HG02642 (cell line): ENCODE measurements around the gene NECAP2.
"Not testable (repeated sequence)": the region's sequence is repeated elsewhere in the genome, so short reads cannot be mapped to it uniquely, and the experiment has no call there.

Source experiments
- ATAC-seq: cut with Tn5 transposase; IDR thresholded peaks from one replicate; pipeline ENCODE4 v1.9.1; 2021; ENCODE audit warnings: mild to moderate bottlenecking; ENCODE audit not compliant: unreplicated experiment, poor library complexity

NECAP2 gene

GRCh38 chr1:16454909-16455308, 14.4 kb downstream of the NECAP2 start:
- not testable (repeated sequence) for ATAC-seq

GRCh38 chr1:16456151-16456550, 15.6 kb downstream of the NECAP2 start:
- not testable (repeated sequence) for ATAC-seq

GRCh38 chr1:16458831-16459230, 18.3 kb downstream of the NECAP2 start:
- ATAC-seq = no peak

GRCh38 chr1:16459352-16459925, 18.9 kb downstream of the NECAP2 start:
- ATAC-seq = no peak

- no peak for ATAC-seq
These were observed 21.2 kb downstream of the NECAP2 start for GRCh38 chr1:16461681-16462080.

GRCh38 chr1:16462773-16463330, 22.3 kb downstream of the NECAP2 start:
- no peak for ATAC-seq

GRCh38 chr1:16464917-16465625, 24.5 kb downstream of the NECAP2 start:
- ATAC-seq = no peak

GRCh38 chr1:16468558-16468957, 28.0 kb downstream of the NECAP2 start:
- no peak for ATAC-seq

GRCh38 chr1:16474166-16474800, 33.8 kb downstream of the NECAP2 start:
- no peak for ATAC-seq

GRCh38 chr1:16474891-16475290, 34.4 kb downstream of the NECAP2 start:
- not testable (repeated sequence) for ATAC-seq

- not testable (repeated sequence) for ATAC-seq
These were observed 35.5 kb downstream of the NECAP2 start for GRCh38 chr1:16475771-16476770.

GRCh38 chr1:16478091-16478490, 37.6 kb downstream of the NECAP2 start:
- ATAC-seq = no peak

- not testable (repeated sequence) for ATAC-seq
These were observed 42.6 kb downstream of the NECAP2 start for GRCh38 chr1:16483146-16483545.

GRCh38 chr1:16483639-16484500, 43.3 kb downstream of the NECAP2 start:
- ATAC-seq = not testable (repeated sequence)

- no peak for ATAC-seq
These were observed 43.9 kb downstream of the NECAP2 start for GRCh38 chr1:16484501-16484835.

- ATAC-seq = no peak
These were observed 44.4 kb downstream of the NECAP2 start for GRCh38 chr1:16484931-16485330.

- ATAC-seq = not testable (repeated sequence)
These were observed 45.8 kb downstream of the NECAP2 start for GRCh38 chr1:16486316-16486715.

- ATAC-seq = not testable (repeated sequence)
These were observed 46.5 kb downstream of the NECAP2 start for GRCh38 chr1:16487011-16487410.

GRCh38 chr1:16489195-16489880, 48.8 kb downstream of the NECAP2 start:
- not testable (repeated sequence) for ATAC-seq
